Testis (tissue), 2 donors: ENCODE measurements around the gene SLC13A5.

ENCODE experiments used
- CTCF ChIP-seq, 3 experiments: fragments of 450-650 bp in 2 of 3; fragments of 200-600 bp in 1 of 3; sonication (generic) in 1 of 3; IDR thresholded peaks; one replicate each; pipeline ENCODE4 v1.5.1; 2016 to 2019; ENCODE audit warnings: antibody characterized with exemption in 3 of 3, mild to moderate bottlenecking in 2 of 3, moderate library complexity in 1 of 3
- POLR2A ChIP-seq: fragments of 450-650 bp; IDR thresholded peaks from one replicate; pipeline ENCODE4 v1.6.1; 2017; ENCODE audit warnings: antibody characterized with exemption, mild to moderate bottlenecking, moderate library complexity

- no peak for TF ChIP-seq CTCF (IDR thresholded peaks at IDR 0.05)
- TF ChIP-seq POLR2A: no peak
Measured at GRCh38 chr17:6637458-6637840, 75.7 kb downstream of the SLC13A5 start.
